ENCODE measurements around the gene PVRIG.
"Not testable (repeated sequence)": the region's sequence is repeated elsewhere in the genome, so short reads cannot be mapped to it uniquely, and the experiment has no call there.

Gene PVRIG

GRCh38 chr7:100182616-100183015, 37.1 kb upstream of the PVRIG start:
- H3K27ac ChIP-seq (ENCODE audit: low read depth, low read length); H3K4me3 ChIP-seq (ENCODE audit: low read length); H3K9ac ChIP-seq (ENCODE audit: low read length); H3K36me3 ChIP-seq (ENCODE audit: control insufficient read depth, insufficient read depth, low read length); H3K27me3 ChIP-seq (ENCODE audit: control insufficient read depth, insufficient read depth, low read length); H3K4me1 ChIP-seq (ENCODE audit: control insufficient read depth, insufficient read depth, low read length): not testable (repeated sequence)

DNA sequence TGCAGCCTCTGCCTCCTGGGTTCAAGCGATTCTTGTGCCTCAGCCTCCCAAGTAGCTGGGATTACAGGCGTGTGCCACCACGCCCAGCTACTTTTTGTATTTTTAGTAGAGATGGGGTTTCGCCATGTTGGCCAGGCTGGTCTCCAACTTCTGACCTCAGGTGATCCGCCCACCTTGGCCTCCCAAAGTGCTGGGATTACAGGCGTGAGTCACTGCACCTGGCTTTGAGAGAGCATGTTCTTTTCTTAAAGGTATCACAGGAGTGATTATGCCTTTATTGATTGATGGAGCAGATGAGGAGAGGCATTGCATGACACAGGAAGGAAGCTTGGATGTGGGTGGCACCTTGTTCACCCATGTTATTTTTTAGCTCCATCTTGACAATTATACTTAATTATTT, 36.7 kb upstream of the PVRIG start:
- H3K9ac ChIP-seq (ENCODE audit: low read length); H3K36me3 ChIP-seq (ENCODE audit: control insufficient read depth, insufficient read depth, low read length); H3K27me3 ChIP-seq (ENCODE audit: control insufficient read depth, insufficient read depth, low read length); H3K27ac ChIP-seq (ENCODE audit: low read depth, low read length); H3K4me3 ChIP-seq (ENCODE audit: low read length); H3K4me1 ChIP-seq (ENCODE audit: control insufficient read depth, insufficient read depth, low read length): not testable (repeated sequence)

DNA sequence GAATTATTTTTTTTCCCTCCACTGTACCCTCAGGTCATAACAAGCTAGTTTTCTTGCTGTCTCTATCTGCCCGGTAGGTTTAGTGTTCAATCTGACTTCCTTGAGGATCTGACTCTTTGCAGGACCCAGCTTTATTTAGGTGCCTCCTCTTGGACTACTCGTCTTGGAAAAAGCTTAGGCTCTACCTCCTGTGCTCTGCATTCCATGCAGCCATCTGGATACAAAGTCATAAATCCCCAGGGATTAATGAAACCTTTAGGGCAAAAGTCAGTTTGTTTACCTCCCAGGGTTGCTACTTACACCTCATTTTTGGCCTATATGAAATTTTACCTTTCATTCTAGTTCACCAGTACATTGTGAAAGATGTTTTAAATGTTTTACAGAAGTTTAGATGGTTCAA, 34.0 kb upstream of the PVRIG start:
- no peaks in the 10 kb centered on the region for H3K36me3 ChIP-seq (ENCODE audit: control insufficient read depth, insufficient read depth, low read length)
- H3K4me3 ChIP-seq (ENCODE audit: low read length), result no peak overlapping the region
- H3K4me1 ChIP-seq (ENCODE audit: control insufficient read depth, insufficient read depth, low read length), result no peaks in the 10 kb centered on the region
- H3K9ac ChIP-seq (ENCODE audit: low read length), result no peak overlapping the region
- no peaks in the 10 kb centered on the region for H3K27me3 ChIP-seq (ENCODE audit: control insufficient read depth, insufficient read depth, low read length)
- H3K27ac ChIP-seq (ENCODE audit: low read depth, low read length), result no peak overlapping the region

- no peak overlapping the region for H3K9ac ChIP-seq (ENCODE audit: low read length)
- H3K27ac ChIP-seq (ENCODE audit: low read depth, low read length), result no peak overlapping the region
- H3K36me3 ChIP-seq (ENCODE audit: control insufficient read depth, insufficient read depth, low read length), result no peaks in the 10 kb centered on the region
- H3K4me3 ChIP-seq (ENCODE audit: low read length), result no peak overlapping the region
- H3K27me3 ChIP-seq (ENCODE audit: control insufficient read depth, insufficient read depth, low read length), result no peaks in the 10 kb centered on the region
- H3K4me1 ChIP-seq (ENCODE audit: control insufficient read depth, insufficient read depth, low read length), result no peaks in the 10 kb centered on the region
Measured at GRCh38 chr7:100189061-100189460, 30.7 kb upstream of the PVRIG start.

DNA sequence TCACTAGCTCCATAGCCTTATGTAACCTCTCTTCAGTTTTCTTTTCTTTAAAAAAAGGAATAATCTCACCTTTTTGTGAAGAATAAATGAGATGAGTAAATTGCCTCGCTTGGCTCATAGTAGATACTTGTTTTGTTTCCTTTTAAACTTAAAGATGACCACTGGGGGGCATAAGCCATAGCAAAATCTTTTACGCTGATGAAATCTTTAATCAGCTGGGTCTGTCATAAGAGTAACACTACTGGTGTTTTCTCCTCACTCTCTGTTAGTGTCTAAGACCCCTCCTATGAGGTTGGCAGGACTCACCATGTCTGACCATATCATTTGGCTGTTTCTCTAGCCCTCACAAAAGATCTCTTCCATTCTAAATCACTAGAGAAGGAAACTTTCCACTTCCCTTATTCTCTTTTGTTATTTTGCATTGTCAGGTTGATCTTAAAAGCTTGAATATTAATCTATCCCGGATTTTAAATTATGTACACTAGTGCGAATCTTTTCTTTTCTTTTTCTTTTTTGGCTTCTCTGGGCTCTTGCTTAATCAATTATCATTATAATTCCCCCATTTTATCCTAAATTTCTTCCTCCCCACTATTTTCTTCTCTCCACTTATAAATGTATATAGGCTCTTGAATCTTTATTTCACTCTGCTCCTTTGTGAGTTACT, 29.6 kb upstream of the PVRIG start:
- Histone ChIP-seq H3K9ac (ENCODE audit: low read length) (no peak overlapping the region), H3K4me3 (ENCODE audit: low read length) (no peak overlapping the region), H3K27ac (ENCODE audit: low read depth, low read length) (no peak overlapping the region), H3K27me3 (ENCODE audit: control insufficient read depth, insufficient read depth, low read length) (no peaks in the 10 kb centered on the region), H3K36me3 (ENCODE audit: control insufficient read depth, insufficient read depth, low read length) (no peaks in the 10 kb centered on the region), H3K4me1 (ENCODE audit: control insufficient read depth, insufficient read depth, low read length) (no peaks in the 10 kb centered on the region)

- no peaks in the 10 kb centered on the region for H3K36me3 ChIP-seq (ENCODE audit: control insufficient read depth, insufficient read depth, low read length)
- no peaks in the 10 kb centered on the region for H3K4me1 ChIP-seq (ENCODE audit: control insufficient read depth, insufficient read depth, low read length)
- no peaks in the 10 kb centered on the region for H3K27me3 ChIP-seq (ENCODE audit: control insufficient read depth, insufficient read depth, low read length)
- H3K9ac ChIP-seq (ENCODE audit: low read length), result no peak overlapping the region
- no peak overlapping the region for H3K4me3 ChIP-seq (ENCODE audit: low read length)
- H3K27ac ChIP-seq (ENCODE audit: low read depth, low read length), result no peak overlapping the region
Measured at GRCh38 chr7:100191775-100192174, 28.0 kb upstream of the PVRIG start.

DNA sequence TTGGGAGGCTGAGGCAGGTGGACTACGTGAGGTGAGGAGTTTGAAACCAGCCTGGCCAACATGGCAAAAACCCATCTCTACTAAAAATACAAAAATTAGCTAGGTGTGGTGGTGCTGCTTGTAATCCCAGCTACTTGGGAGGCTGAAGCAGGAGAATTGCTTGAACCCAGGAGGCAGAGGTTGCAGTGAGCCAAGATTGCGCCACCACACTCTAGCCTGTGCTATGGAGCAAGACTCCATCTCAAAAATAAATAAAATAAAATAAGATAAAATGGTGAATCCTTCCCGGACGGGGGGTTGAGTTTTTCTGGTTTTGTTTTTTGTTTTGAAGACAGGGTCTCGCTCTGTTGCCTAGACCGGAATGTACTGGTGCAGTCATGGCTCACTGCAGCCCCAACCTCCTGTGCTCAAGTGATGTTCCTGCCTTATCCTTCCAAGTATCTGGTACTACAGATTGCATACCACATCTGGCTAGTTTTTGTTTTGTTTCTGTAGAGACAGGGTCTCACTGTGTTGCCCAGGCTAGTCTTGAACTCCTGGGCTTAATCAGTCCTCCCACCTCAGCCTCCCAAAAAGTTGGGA, 27.4 kb upstream of the PVRIG start:
- H3K36me3 ChIP-seq (ENCODE audit: control insufficient read depth, insufficient read depth, low read length); H3K27ac ChIP-seq (ENCODE audit: low read depth, low read length); H3K4me3 ChIP-seq (ENCODE audit: low read length); H3K9ac ChIP-seq (ENCODE audit: low read length); H3K27me3 ChIP-seq (ENCODE audit: control insufficient read depth, insufficient read depth, low read length); H3K4me1 ChIP-seq (ENCODE audit: control insufficient read depth, insufficient read depth, low read length): not testable (repeated sequence)

GRCh38 chr7:100192969-100193368, 26.8 kb upstream of the PVRIG start:
- H3K4me1 ChIP-seq (ENCODE audit: control insufficient read depth, insufficient read depth, low read length), result no peaks in the 10 kb centered on the region
- H3K36me3 ChIP-seq (ENCODE audit: control insufficient read depth, insufficient read depth, low read length), result no peaks in the 10 kb centered on the region
- no peak overlapping the region for H3K27ac ChIP-seq (ENCODE audit: low read depth, low read length)
- no peak overlapping the region for H3K9ac ChIP-seq (ENCODE audit: low read length)
- no peaks in the 10 kb centered on the region for H3K27me3 ChIP-seq (ENCODE audit: control insufficient read depth, insufficient read depth, low read length)
- H3K4me3 ChIP-seq (ENCODE audit: low read length), result no peak overlapping the region

DNA sequence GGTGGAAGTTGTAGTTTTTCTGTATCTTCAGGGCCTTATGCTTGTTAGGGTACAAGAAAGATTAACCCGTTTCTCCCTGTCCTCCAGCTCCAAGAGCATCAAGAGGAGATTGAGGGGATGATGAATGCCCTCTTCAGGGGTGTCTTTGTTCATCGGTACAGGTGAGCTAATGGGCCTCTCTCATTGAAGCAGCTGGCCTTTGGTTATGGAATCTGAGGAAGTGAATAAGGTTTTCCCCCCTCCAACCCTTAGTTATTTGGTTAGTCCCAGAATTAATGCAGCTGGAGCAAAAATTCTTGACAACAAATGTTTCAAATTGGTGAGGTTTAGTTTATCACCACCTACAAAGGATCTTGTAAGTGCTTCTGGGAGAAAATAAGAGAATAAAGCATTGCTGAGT, 24.5 kb upstream of the PVRIG start:
- H3K27me3 ChIP-seq (ENCODE audit: control insufficient read depth, insufficient read depth, low read length), result no peaks in the 10 kb centered on the region
- no peak overlapping the region for H3K27ac ChIP-seq (ENCODE audit: low read depth, low read length)
- H3K4me3 ChIP-seq (ENCODE audit: low read length), result no peak overlapping the region
- no peaks in the 10 kb centered on the region for H3K4me1 ChIP-seq (ENCODE audit: control insufficient read depth, insufficient read depth, low read length)
- H3K36me3 ChIP-seq (ENCODE audit: control insufficient read depth, insufficient read depth, low read length), result no peaks in the 10 kb centered on the region
- no peak overlapping the region for H3K9ac ChIP-seq (ENCODE audit: low read length)

DNA sequence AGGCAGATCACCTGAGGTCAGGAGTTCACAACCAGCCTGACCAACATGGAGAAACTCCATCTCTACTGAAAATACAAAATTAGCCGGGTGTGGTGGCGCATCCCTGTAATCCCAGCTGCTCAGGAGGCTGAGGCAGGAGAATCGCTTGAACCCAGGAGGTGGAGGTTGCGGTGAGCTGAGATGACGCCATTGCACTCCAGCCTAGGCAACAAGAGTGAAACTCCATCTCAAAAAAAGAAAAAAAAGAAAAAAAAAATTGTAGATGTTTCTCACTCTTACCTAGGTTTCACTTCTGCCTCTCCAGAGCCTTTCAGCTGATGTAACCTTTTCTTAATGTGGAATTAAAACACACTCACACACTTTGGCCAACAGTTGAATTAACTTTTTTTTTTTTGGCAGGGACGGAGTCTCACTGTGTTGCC, 23.8 kb upstream of the PVRIG start:
- H3K4me1 ChIP-seq (ENCODE audit: control insufficient read depth, insufficient read depth, low read length); H3K9ac ChIP-seq (ENCODE audit: low read length): not testable (repeated sequence)

DNA sequence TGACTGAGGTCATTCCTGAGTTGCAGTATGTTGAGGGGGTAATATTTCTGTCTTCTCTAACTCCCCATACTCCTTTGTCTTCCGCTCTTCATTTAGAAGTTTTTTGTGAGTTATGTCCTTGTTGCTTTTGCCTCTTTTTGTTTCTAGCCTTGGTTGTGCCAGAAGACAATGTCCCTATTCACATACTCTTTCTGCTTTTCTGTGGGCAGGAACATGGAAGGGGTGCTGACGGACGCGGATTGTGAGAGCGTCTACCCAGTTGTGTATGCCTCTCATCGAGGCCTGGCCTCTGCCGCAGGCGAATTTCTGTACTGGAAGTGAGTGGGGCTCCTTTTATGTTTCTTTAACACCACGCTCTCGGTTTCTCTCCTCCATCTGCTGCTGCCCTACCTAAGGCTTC, 21.5 kb upstream of the PVRIG start:
- Histone ChIP-seq H3K4me1 (ENCODE audit: control insufficient read depth, insufficient read depth, low read length) (no peaks in the 10 kb centered on the region), H3K36me3 (ENCODE audit: control insufficient read depth, insufficient read depth, low read length) (no peaks in the 10 kb centered on the region), H3K27me3 (ENCODE audit: control insufficient read depth, insufficient read depth, low read length) (no peaks in the 10 kb centered on the region), H3K27ac (ENCODE audit: low read depth, low read length) (no peak overlapping the region), H3K4me3 (ENCODE audit: low read length) (no peak overlapping the region), H3K9ac (ENCODE audit: low read length) (no peak overlapping the region)

More for the DNA sequence above, 23.8 kb upstream of the PVRIG start:
- H3K4me3 ChIP-seq (ENCODE audit: low read length); H3K36me3 ChIP-seq (ENCODE audit: control insufficient read depth, insufficient read depth, low read length); H3K27ac ChIP-seq (ENCODE audit: low read depth, low read length); H3K27me3 ChIP-seq (ENCODE audit: control insufficient read depth, insufficient read depth, low read length): not testable (repeated sequence)

GRCh38 chr7:100200693-100201092, 19.1 kb upstream of the PVRIG start:
- no peak overlapping the region for H3K9ac ChIP-seq (ENCODE audit: low read length)
- H3K27ac ChIP-seq (ENCODE audit: low read depth, low read length), result no peak overlapping the region
- no peaks in the 10 kb centered on the region for H3K4me1 ChIP-seq (ENCODE audit: control insufficient read depth, insufficient read depth, low read length)
- no peak overlapping the region for H3K4me3 ChIP-seq (ENCODE audit: low read length)
- H3K27me3 ChIP-seq (ENCODE audit: control insufficient read depth, insufficient read depth, low read length), result no peaks in the 10 kb centered on the region
- no peaks in the 10 kb centered on the region for H3K36me3 ChIP-seq (ENCODE audit: control insufficient read depth, insufficient read depth, low read length)

DNA sequence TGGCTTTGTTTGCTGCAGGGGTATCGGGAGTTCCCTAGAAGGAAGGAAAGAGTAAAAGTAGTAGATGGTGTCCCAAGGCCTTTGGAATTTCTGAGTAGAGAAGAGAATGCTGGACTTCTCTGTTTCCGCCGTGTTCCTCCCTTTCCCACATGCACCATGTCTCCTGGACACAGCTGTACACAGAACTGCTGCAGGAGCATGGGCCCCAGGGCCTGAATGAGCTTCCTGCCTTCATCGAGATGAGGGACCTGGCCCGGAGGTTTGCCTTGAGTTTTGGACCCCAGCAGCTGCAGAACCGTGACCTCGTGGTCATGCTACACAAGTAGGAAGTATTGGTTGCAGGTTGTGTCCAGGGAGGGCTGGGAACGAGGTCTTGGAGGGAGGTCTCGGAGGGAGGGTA, 15.3 kb upstream of the PVRIG start:
- Histone ChIP-seq H3K36me3 (ENCODE audit: control insufficient read depth, insufficient read depth, low read length) (no peaks in the 10 kb centered on the region), H3K4me1 (ENCODE audit: control insufficient read depth, insufficient read depth, low read length) (no peaks in the 10 kb centered on the region), H3K4me3 (ENCODE audit: low read length) (no peak overlapping the region), H3K9ac (ENCODE audit: low read length) (no peak overlapping the region), H3K27ac (ENCODE audit: low read depth, low read length) (no peak overlapping the region), H3K27me3 (ENCODE audit: control insufficient read depth, insufficient read depth, low read length) (no peaks in the 10 kb centered on the region)
